Fibroblast of peridontal ligament (primary cell): ENCODE results near the gene AMZ1.
"Not testable (repeated sequence)": the region's sequence is repeated elsewhere in the genome, so short reads cannot be mapped to it uniquely, and the experiment has no call there.

Source experiments
- DNase-seq: peaks from one replicate; pipeline ENCODE4 v3.0.0-alpha.2; 2010; ENCODE audit errors: extremely low read depth

The AMZ1 gene

DNA sequence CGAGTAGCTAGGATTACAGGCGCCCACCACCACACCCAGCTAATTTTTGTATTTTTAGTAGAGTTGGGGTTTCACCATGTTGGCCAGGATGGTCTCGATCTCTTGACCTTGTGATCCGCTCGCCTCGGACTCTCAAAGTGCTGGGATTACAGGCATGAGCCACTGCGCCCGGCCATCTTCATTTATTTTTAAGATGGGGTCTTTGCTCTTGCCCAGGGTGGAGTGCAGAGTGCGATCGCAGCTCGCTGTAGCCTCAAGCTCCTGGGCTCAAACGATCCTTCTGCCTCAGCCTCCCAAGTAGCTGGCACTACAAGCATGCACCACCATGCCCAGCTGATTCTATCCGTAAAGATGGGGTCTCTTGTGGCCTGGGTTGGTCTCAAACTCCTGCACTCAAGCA lies 39.2 kb downstream of the AMZ1 start:
- not testable (repeated sequence) for DNase-seq

DNA sequence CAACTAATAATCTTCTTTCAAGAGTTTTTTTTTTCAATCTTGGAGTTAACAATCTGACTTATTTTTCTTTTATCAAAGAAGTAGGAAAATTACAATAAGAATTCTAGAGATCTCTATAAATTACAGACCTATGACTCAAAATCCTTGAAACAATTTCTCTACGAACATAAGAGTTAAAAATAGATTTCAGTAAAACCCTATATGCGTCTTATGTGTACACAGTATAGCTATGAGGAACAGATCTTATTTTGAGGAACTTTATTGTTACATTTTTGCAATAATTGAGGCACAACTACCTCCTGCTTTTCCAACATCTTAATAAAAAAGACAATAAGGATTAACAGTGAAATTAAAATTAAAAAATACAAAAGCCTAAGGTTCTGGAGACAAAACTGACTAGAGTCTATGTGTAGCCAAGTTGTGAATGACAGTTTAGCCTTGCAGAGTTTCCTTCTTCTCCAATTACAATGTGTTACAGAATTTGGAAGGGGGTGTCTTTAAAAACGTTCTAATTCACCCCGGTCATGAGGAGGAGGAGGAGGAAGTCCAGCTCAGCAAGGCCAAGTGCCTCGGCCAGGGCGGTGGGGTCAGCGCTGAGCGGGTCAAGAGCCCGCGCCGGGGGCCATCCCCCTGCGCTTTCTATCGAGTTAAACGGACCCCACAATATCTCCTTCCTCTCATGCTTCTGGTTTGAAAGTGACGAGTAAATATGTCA lies 40.5 kb downstream of the AMZ1 start:
- DNase-seq, result peak; percentile 12

DNA sequence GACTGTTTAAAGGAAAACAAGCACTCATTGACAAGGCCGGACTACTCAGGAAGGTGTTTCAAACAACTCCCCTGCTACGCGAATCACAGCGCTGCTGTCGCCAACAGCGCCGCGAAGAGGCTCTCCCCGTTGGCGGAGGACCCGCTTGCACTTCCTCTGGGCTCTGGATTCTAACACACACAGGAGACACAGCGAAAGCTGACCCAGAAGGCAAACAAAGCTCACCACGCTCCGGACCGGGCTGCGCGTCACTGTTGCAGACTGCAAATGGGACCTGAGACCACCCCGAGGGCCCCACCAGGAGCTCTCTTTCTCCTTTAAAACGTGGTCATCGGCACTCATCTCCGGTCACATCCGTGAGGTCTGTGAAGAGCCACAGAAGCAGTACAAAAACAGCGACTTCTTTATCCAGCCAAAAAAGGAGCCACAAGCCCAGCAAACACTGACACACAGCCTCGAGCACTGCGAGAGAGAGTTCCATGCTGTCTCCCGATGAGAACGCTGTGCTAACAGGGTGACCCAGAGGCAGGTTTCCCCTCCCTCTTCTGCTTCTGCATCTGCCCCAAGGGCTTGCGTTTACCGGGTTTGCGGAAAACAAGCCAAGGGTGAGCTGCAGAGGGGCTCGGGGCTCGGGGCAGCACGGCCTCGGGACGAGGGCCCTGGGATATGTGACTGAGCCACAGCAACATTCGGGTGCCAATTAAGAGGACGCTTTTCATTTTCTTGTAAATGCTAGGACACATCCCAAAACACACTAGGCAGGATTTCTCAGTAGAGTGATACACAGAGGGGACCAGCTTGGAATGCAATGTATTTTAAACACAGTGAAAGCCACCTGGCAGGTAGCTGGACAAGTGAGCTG lies 41.3 kb downstream of the AMZ1 start:
- no peak for DNase-seq

DNA sequence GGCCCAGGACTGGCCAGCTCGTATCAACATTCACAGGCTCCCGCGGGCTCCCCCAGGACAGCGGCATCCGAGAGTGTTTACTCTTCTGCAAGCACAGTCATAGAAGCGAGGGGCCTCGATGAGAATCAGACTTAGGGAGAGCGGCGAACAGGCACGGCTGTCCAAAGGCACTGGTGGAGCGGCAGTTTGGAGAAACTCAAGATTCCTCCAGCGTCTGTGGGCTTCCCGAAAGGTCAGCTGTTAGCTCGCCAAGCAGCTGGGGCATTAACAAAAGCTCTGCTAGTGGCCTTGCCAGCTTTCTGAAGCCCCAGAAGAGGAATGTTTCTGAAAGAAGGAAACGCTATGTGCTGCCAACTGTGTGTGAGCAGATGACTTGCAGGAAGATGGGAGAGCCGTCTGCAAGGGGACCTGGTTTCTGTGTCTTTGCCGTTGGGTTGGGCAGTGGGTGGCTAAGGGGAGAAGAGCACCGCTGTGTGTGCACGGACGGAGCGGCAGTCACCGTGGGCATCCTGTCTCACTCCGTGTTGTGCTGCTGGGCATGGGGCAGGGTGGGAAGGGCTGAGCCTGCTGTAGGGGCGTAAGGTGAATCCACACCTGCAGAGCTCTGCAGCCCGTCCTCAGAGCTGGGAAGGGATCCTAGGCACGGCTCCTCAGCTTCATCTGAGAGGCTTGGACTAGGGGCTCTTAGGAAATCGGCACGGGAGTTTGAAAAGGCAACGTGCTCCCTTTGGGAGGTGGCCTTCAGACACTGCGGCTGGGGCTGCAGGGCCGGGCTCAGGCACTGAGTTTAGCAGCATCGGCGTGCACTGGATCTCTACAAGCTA lies 42.1 kb downstream of the AMZ1 start:
- DNase-seq, result no peak

DNA sequence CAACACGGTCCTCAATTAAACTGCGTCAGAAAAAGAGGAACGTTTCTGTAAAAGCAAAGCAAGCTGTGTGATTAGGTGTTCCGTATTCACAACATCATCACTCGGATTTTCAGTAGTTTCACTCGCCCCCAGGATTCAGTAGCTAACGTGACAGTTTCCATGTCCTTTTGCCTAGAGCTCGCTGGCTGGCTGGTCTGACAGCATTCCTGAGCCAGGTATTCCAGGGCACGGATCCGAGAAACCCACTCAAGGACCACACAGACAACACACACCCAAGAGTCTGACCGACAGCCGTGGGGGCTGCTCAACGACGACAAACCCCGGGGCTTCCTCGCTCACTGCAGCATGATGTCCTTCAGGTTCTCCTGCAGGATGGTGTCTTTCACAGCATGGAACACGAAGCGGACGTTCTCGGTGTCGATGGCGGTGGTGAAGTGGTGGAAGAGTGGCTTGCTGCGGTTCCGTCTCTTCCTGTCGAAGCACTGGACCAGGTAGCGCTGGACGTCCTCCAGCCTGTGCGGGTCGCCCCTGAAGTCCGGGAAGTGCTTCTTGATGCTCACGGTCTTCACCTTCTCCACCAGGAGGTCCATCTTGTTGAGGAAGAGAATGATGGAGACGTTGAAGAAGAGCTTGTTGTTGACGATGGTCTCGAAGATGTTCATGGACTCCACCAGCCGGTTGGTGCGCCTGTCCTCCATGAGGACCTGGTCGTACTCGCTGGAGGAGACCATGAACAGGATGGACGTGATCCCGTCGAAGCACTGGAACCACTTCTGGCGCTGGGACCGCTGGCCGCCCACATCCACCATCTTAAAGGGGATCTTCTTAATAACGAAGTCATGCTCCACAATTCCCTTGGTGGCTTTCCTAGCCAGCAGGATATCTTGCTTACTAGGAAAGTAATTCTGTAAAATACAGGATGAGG lies 43.1 kb downstream of the AMZ1 start:
- DNase-seq, result no peak

DNA sequence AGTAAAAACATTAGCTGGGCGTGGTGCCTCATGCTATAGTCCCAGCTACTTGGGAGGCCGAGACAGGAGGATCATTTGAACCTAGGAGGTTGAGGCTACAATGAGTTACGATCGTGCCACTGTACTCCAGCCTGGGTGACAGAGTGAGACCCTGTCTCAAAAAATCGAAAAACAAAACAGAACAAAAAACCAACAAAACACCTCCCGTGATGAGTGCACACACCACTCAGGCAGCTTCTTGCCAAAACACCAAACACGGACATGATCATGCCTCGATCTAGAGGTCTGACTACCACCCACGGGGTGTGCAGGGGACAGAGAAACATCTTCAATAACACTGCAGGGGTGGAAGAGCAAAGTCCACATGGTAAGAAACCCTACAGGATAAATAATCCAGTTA lies 44.4 kb downstream of the AMZ1 start:
- DNase-seq, result no peak

DNA sequence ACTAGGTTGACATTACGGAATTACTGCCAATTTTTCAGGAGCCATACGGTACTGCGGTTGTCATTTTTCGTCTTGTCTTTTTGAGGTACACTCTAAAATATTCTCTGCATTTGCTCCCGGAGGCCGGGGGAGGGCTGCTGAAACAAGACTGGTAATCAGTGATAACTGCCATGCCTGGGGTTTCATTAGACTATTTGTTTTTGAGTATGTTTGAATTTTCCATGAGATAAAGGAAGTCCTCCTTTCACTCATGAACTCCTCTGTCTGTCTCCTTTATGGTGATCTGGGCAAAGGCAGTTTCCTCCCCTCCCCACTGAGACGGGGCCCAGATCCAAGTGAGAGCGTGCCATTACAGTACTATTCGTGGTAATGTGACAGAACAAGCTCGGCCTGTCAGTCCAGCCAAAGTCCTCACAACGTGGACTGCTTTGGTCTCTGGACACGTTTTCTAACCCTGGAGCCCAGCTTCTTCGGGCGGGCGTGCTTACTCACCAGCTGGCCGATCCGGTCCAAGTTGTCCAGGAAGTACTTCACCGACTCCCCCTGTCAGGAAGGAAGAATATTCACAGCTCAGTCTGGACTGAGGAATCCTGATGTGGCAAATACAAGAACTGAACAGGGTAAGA lies 45.1 kb downstream of the AMZ1 start:
- DNase-seq, result no peak

DNA sequence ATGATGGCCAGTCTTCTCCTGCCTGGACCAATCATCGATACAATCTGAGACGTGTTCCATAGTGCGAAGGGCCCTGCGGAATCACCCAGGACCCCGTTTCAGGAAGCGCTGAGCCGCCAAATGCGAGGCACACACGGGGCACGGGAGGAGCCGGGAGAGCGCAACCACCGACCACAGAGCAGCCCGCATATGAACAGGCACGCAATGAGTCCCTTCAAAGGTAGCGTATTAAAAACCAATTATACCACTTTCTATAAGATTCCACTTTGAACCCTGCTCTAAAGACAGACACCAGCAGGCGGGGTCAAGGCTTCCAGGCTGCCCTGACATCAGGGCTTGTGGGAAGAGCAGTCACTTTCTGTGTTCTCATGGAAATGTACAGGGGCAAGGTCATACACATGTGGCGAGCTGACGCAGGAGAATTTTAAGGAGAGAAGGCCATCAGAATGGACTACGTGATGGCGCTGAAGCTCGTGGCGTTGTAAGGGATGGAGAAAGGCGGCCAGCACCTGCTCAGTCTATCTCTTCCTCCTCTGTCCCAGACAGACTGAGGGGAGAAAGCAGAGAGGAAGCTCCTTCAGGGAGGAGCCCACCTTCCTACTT lies 46.2 kb downstream of the AMZ1 start:
- DNase-seq, result no peak

DNA sequence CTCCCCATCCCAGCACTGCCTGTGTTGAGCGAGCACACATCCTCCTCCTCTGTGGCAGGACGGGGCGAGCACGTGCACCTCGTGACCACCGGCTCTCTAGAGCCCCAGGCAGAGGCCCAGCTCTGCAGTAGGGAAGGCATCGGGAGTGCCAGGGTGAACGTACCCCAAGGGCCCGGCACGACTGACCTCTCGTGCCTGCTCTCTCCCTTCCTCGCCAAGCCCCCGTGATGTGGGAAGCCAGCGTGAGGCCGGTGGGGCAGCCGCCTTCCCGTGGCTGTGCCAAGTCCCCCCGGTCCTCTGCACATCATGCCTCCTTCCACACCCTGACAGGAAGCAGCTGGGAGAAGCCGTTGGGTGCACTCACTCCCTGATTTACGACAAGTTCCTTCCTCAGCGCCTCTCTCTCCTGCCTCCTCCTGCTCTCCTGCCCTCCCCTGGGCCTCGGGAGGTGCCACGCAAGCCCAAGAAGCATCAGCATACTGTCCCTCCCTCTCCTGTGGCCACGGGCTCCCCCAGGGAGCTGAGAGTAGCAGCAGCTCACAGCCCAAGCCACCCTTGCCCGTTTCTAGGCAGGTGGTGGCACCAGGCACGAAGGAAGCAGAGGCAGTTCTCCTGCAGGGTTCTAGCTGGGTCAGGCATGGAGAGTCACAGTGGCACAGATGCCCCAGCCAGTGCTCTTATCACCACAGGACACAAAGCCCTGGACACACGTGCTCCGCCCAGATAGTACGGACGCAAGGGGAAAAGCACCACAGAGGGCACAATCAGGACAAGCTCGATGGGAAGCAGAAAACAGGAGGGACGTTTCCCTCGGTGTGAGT lies 47.0 kb downstream of the AMZ1 start:
- DNase-seq, result no peak

DNA sequence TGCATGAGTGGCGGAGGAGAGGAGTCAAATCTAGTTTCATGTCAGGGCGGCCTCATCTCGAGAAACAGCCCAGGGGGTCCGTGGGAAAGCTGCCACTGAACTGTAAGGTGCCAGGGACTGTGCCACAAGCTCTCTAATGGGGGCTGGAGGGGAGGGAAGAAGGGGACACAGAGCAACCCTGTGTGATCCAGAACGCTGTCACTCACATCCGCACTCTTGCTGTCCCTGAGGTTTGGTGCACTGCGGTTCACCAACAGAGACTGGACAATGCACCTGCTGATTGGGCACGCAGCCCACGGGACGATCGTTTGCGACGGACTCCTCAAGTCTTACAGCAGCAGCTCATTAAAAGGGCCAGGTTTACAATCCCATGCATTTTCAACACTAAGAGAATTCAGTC lies 47.7 kb downstream of the AMZ1 start:
- no peak for DNase-seq

DNA sequence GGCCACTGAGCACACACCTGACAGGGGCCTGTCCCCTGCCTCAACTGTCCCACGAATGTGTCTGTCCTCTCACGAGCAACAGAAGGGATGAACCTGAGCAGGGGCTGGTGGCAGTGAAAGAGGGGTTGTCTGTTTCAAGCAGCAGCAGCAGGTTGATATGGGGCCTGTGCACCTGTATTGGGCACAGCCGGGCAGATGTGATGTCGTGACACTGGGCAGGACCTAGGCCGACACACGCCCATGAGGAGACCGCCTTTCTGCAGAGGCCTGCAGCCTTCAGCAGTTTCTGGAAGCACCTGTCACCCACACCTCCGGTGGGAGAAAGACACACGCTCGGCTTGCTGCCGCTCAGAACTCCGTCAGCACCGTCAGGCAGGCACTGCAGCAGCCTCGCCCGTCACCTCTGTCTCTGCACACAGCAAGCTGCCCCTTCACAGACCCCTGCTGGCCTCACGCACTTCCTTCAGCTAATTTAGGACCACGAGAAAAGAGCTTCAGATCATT lies 48.5 kb downstream of the AMZ1 start:
- DNase-seq, result no peak

DNA sequence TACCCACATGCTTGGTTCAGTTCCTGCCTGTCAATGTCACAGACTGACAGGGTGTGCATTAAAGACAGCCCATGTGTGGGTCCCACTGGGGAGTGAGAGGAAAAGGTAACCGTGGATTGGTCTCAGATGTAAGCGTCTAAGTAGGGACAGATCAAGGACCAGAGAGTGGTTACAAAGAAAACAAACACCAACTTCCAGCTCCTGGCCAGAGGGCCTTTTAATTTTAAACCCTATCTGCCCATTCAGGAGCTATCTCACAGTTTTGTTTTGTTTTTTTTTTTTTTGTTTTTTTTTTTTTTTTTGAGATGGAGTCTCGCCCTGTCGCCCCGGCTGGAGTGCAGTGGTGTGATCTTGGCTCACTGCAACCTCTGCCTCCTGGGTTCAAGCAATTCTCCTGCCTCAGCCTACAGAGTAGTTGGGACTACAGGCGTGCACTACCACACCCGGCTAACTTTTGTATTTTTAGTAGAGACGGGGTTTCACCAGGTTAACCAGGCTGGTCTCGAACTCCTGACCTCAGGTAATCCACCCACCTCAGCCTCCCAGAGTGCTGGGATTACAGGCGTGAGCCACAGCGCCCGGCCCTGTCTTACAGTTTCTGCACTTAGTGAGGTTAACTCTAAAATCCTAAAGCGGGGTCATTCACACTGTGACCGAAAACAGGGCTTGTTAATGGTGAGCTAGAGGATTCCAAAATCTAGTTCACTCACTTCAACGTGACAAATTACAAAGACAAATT lies 49.2 kb downstream of the AMZ1 start:
- not testable (repeated sequence) for DNase-seq

DNA sequence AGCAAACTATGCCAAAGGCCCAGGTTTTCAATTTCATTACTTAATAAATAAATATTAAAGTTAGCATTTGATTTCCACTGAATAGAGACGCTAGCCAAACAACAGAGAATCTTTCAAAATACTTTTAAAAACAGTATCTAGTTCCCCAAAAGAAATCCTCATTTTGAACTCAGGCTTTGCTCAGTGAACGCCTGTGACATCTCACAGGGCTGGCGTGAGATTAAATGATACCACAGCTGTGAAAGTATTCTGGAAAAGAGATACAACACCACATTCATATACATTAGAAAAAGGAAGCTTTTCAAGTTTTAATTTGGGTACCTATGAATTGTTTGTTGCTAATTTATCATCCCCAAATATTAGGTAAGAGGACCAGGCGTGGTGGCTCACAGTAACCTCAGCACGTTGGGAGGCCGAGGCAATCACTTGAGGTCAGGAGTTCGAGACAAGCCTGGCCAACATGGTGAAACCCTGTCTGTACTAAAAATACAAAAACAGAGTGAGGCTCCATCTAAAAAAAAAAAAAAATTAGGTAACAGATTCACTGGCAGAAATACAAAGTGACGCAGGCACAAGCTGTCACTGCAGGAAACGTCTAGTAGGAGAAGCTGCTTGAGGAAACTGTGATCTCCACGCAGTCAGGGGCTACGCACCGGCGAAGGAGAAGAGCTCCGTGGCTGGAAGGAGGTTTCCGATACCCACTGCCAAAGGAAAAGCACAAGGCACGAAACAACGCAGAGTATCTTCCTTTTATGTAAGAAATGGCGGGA lies 50.0 kb downstream of the AMZ1 start:
- no peak for DNase-seq

DNA sequence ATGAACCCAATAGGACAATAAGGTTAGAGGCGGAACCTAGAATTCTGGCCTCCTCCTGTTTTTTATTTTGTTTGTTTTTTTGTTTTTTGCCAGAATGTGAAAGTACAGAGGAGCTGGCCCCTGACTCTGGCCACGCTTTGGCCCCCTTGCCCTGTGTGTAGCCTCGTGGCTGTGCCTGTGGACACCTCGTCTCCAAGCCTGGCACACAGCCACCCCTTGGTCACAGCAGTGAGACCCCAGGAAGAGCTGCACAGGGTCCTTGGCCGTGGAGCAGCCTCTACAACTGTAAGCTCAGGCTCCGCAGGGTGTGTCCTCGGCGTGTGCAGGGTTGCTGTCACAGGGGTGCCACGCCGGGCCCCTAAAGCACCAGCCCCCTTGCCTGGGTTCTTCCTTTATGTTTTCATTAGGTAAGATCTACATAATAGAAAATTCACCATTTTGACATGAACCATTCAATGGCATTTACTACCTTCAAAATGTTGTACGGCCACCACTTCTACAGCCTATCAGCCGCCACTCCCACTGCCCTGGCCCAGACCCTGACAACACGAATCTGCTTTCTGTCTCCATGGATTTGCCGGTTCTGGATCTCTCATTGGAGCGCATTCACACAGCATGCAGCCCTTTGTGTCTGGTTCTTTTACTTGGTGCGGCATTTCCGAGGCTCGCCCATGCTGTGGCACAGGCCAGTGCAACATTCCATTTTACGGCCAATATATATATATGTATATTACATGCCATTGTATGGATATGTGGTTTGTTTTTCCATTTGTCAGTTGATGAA lies 51.0 kb downstream of the AMZ1 start:
- no peak for DNase-seq

DNA sequence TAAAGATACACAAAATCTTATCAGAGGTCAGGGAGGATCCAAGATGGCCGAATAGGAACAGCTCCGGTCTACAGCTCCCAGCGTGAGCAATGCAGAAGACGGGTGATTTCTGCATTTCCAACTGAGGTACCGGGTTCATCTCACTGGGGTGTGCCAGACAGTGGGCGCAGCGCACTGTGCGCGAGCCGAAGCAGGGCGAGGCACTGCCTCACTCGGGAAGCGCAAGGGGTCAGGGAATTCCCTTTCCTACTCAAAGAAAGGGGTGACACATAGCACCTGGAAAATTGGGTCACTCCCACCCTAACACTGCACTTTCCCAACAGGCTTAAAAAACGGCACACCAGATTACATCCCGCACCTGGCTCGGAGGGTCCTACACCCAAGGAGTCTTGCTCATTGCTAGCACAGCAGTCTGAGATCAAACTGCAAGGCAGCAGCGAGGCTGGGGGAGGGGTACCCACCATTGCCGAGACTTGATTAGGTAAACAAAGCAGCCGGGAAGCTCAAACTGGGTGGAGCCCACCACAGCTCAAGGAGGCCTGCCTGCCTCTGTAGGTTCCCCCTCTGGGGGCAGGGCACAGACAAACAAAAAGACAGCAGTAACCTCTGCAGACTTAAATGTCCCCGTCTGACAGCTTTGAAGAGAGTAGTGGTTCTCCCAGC lies 55.7 kb downstream of the AMZ1 start:
- not testable (repeated sequence) for DNase-seq

DNA sequence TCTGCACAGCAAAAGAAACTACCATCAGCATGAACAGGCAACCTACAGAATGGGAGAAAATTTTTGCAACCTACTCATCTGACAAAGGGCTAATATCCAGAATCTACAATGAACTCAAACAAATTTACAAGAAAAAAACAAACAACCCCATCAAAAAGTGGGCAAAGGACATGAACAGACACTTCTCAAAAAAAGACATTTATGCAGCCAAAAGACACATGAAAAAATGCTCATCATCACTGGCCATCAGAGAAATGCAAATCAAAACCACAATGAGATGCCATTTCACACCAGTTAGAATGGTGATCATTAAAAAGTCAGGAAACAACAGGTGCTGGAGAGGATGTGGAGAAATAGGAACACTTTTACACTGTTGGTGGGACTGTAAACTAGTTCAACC lies 60.7 kb downstream of the AMZ1 start:
- DNase-seq, result not testable (repeated sequence)
